Measurements from ENCODE around the gene KHDC1L.

GRCh38 chr6:73227606-73228255 is 2.4 kb upstream of the KHDC1L start:
- TF ChIP-seq CTCF (IDR thresholded peaks at IDR 0.05) (no peak), POLR2A (IDR thresholded peaks at IDR 0.05) (no peak)

Measured in uterus (tissue), 2 donors.